Adrenal gland (tissue), 5 donors: ENCODE results near the gene C20orf144.

Source experiments
- CTCF ChIP-seq, 6 experiments: fragments of 450-650 bp in 4 of 6; fragments of 200-600 bp in 2 of 6; sonication (generic) in 1 of 6; IDR thresholded peaks; 1 replicate in 5 of 6; 2 replicates in 1 of 6; pipeline versions ENCODE4 v1.5.1 to v1.8.0; 2016 to 2021; ENCODE audit warnings: antibody characterized with exemption in 6 of 6, mild to moderate bottlenecking in 2 of 6, moderate library complexity in 1 of 6
- POLR2A ChIP-seq, 2 donors: fragments of 450-650 bp; IDR thresholded peaks; one replicate each; pipeline ENCODE4 v1.6.1; 2017; ENCODE audit warnings: antibody characterized with exemption in 2 of 2, mild to moderate bottlenecking in 2 of 2, moderate library complexity in 1 of 2
- donor health status: DM: no; HTN: no; CAD: no.

GRCh38 chr20:33667676-33668465 is 5.7 kb downstream of the C20orf144 start:
- TF ChIP-seq POLR2A (IDR thresholded peaks at IDR 0.05) (peak in 1 of 2 donors; percentile 29), CTCF (IDR thresholded peaks at IDR 0.05) (peak; percentile 61 to 93 (median 80))
